AG04450 (cell line): ENCODE results near the gene CEP78. TPM values are rescaled to one million over a fixed set of nuclear protein-coding genes. Genes with fewer than 3 reads are reported as not detected.

Experiments
- CTCF ChIA-PET: fragments of 300-600, 350-600 bp; formaldehyde crosslinking; extraction: SDS; loops from one replicate; lab custom pipeline; 2022; ENCODE audit warnings: antibody characterized with exemption, inconsistent platforms; lab: Charles Lee
- POLR2A ChIA-PET: fragments of 350-600 bp; formaldehyde crosslinking; extraction: SDS; loops from one replicate; lab custom pipeline; 2021; ENCODE audit warnings: antibody characterized with exemption, inconsistent platforms; lab: Yijun Ruan, JAX
- DNase-seq: peaks from one replicate; pipeline ENCODE4 v3.0.0-alpha.2; 2011; ENCODE audit warnings: low read depth, low spot score
- H3K27ac ChIP-seq: one replicate; pipeline ENCODE4 v1.5.1; 2012; ENCODE audit warnings: low read depth, low read length, control low read depth
- H3K27me3 ChIP-seq: one replicate; pipeline ENCODE4 v1.6.0; 2012; ENCODE audit warnings: low read length; ENCODE audit not compliant: control insufficient read depth, insufficient read depth
- H3K4me3 ChIP-seq: 2 replicates; pipeline ENCODE4 v1.5.1; 2011; ENCODE audit warnings: mild to moderate bottlenecking, low read depth, low read length, control low read depth
- H3K9me3 ChIP-seq: 2 replicates; pipeline ENCODE4 v1.5.1; 2012; ENCODE audit warnings: low read length; ENCODE audit not compliant: control insufficient read depth, insufficient read depth
- CTCF ChIP-seq: IDR thresholded peaks from 2 replicates; pipeline ENCODE4 v1.5.1; 2011; ENCODE audit warnings: low read depth, low read length, control low read depth, inconsistent platforms
- polyA plus RNA-seq: library from polyadenylated mRNA; depleted of rRNA; stranded (reverse); fragments of >200 nt; gene quantifications from 2 replicates; pipeline ENCODE4 v1.2.3, GENCODE V29; 2011

CEP78 gene
- polyA plus RNA-seq, 1 experiment: 11.0 TPM

DNA sequence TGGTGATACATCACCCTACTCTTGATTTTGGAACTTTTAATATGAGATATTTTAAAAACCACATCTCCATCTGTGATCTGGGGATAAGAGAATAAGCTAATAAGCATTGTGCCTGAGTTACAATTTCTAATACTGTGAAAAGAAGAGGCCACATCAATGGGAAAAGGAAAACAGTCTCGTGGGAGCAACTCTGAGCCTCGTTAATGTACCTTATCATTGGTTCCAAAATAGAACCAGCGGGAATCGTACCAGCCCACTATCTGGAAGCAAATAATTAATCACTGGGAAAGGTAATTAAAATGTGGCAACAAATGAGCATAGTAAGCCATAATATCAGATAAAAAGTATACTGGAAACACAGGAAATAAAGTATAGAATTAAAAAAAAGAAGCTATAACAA, 28.0 kb upstream of the CEP78 start:
- ChIA-PET CTCF (no interaction called here), POLR2A (no interaction called here)
- Histone ChIP-seq H3K27ac (no peak overlapping the region), H3K9me3 (no peaks in the 10 kb centered on the region), H3K27me3 (peaks cover 2% of the 10 kb centered on the region), H3K4me3 (no peak overlapping the region)
- DNase-seq: no peak
- TF ChIP-seq CTCF: no peak

DNA sequence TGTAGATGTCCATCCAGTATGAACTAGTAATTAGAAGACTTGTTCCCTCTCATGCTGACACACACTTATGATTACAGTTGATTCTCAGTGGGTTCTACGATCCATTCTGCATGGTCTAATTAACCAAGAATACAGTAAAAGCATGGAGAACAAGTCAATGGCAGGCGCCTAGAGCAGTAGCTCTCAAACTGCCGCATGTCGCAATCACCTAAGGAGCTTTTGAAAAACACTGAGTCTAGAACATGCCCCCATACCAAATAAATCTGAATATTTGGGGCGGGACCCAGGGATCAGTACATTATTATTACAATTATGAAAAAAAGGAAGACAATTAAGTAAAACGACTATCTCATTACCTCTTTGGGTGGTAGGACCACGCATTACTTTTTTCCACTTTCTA, 26.7 kb upstream of the CEP78 start:
- ChIA-PET POLR2A (no interaction called here), CTCF (no interaction called here)
- no peaks in the 10 kb centered on the region for H3K9me3 ChIP-seq
- peaks cover 2% of the 10 kb centered on the region for H3K27me3 ChIP-seq
- DNase-seq: no peak
- no peak for TF ChIP-seq CTCF
- H3K27ac ChIP-seq: no peak overlapping the region
- H3K4me3 ChIP-seq: no peak overlapping the region

DNA sequence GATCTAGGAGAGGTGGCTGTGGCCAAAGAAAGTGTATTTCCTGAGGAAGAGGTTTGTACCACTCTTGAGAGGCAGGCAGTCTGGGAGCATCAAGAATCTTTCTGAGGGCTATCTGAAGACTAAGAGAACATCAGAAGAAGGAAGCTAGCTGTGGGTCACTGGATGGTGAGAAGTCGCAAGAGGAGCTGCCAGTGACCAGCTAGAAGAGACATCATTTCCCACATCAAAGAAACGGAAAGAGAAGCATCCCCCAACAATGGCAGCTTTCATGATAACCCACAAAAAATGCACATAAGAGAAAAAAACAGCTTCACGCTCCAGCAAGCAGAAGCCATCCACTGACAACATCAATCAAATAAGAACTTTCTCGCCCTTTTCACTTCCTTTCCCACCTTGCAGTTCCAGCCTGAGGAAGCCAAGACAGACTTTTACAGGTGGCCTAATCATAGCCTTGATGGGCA, 25.0 kb upstream of the CEP78 start:
- ChIA-PET CTCF (no interaction called here), POLR2A (no interaction called here)
- Histone ChIP-seq H3K4me3 (no peak overlapping the region), H3K27ac (no peak overlapping the region), H3K9me3 (no peaks in the 10 kb centered on the region), H3K27me3 (peaks cover 2% of the 10 kb centered on the region)
- TF ChIP-seq CTCF: no peak
- DNase-seq: no peak

DNA sequence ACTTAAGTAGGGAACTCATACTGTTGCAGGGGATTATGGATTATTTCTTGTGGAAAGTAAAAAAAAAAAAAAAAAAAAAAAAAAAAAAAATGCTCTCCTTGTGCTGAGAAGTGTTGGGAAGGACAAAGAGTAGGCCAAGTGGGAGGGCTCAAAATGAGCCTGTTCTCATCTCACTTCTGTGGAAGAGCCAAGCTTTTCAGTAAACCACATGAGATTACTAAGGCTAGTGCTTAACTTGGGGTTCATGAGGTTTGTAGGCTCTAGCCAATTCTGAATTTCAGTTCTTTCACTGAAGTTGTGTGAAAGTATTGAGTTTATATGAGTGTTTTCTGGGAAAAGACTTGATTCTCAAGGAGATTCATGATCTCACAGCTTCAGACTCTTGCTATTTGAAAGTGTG, 23.0 kb upstream of the CEP78 start:
- POLR2A ChIA-PET: no interaction called here
- no peak overlapping the region for H3K27ac ChIP-seq
- peaks cover 2% of the 10 kb centered on the region for H3K27me3 ChIP-seq
- no peaks in the 10 kb centered on the region for H3K9me3 ChIP-seq
- no peak for TF ChIP-seq CTCF
- CTCF ChIA-PET: interaction anchor here (0.9 kb wide), 1 partner anchor 43 kb away, joined by 3 read pairs; no protein-coding TSS in a partner anchor
- no peak overlapping the region for H3K4me3 ChIP-seq
- DNase-seq: no peak

- Histone ChIP-seq H3K4me3 (no peak overlapping the region), H3K27ac (no peak overlapping the region), H3K27me3 (peaks cover 3% of the 10 kb centered on the region), H3K9me3 (no peaks in the 10 kb centered on the region)
- ChIA-PET POLR2A (no interaction called here), CTCF (interaction anchor here (0.9 to 1.1 kb wide), 3 partner anchors 9 to 42 kb away, joined by 3 to 4 read pairs (median 3); no protein-coding TSS in a partner anchor)
- TF ChIP-seq CTCF: peak; percentile 30; the same call in 1 of the 2 replicates
- no peak for DNase-seq
Measured at GRCh38 chr9:78213712-78214111, 22.2 kb upstream of the CEP78 start.
